A549 (cell line): ENCODE results near the gene ZNF213.

Experiments used
- BHLHE40 ChIP-seq: IDR thresholded peaks from 2 replicates; pipeline ENCODE4 v1.6.1; 2012; ENCODE audit warnings: low read depth, low read length, inconsistent platforms
- EP300 ChIP-seq, 2 experiments: fragments of >200 bp; sonication (Bioruptor Twin); formaldehyde crosslinking; IDR thresholded peaks; 2 replicates in 1 of 2; 3 replicates in 1 of 2; pipeline ENCODE4 v1.6.1; 2016 to 2017
- HOXB5 ChIP-seq: fragments of 250-450 bp; sonication (Bioruptor Pico); IDR thresholded peaks from 2 replicates; pipeline ENCODE4 v1.5.0; 2020; ENCODE audit warnings: mild to moderate bottlenecking, moderate library complexity
- JUN ChIP-seq, 2 experiments: fragments of >200 bp; sonication (Bioruptor Twin); formaldehyde crosslinking; IDR thresholded peaks; 2 replicates in 1 of 2; 3 replicates in 1 of 2; pipeline ENCODE4 v1.6.1; 2016 to 2017
- MAX ChIP-seq: IDR thresholded peaks from 2 replicates; pipeline ENCODE4 v1.6.1; 2012
- POLR2A ChIP-seq: IDR thresholded peaks from 2 replicates; pipeline ENCODE4 v1.6.1; 2012; ENCODE audit warnings: mild to moderate bottlenecking, low read length
- RAD21 ChIP-seq, 2 experiments: fragments of >200 bp in 1 of 2; sonication (Bioruptor Twin) in 1 of 2; formaldehyde crosslinking in 1 of 2; IDR thresholded peaks in 1 of 2; conservative IDR thresholded peaks in 1 of 2; 2 replicates in 1 of 2; 3 replicates in 1 of 2; pipeline ENCODE4 v1.6.1; 2012 to 2018; ENCODE audit warnings: inconsistent platforms in 1 of 2
- RCOR1 ChIP-seq: fragments of 150-350 bp; IDR thresholded peaks from 2 replicates; pipeline ENCODE4 v1.6.1; 2014; ENCODE audit warnings: antibody characterized with exemption, low read length, low read depth
- TF ChIP-seq, protein P1 (sequence below): fragments of >200 bp; sonication (Bioruptor Twin); formaldehyde crosslinking; IDR thresholded peaks from 3 replicates; pipeline ENCODE4 v1.5.1; 2016

- TF ChIP-seq, protein P1, sequence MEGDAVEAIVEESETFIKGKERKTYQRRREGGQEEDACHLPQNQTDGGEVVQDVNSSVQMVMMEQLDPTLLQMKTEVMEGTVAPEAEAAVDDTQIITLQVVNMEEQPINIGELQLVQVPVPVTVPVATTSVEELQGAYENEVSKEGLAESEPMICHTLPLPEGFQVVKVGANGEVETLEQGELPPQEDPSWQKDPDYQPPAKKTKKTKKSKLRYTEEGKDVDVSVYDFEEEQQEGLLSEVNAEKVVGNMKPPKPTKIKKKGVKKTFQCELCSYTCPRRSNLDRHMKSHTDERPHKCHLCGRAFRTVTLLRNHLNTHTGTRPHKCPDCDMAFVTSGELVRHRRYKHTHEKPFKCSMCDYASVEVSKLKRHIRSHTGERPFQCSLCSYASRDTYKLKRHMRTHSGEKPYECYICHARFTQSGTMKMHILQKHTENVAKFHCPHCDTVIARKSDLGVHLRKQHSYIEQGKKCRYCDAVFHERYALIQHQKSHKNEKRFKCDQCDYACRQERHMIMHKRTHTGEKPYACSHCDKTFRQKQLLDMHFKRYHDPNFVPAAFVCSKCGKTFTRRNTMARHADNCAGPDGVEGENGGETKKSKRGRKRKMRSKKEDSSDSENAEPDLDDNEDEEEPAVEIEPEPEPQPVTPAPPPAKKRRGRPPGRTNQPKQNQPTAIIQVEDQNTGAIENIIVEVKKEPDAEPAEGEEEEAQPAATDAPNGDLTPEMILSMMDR, result no peak
- no peak for TF ChIP-seq POLR2A
- no peak for TF ChIP-seq EP300 (IDR thresholded peaks at IDR 0.05)
- no peak for TF ChIP-seq RCOR1
- no peak for TF ChIP-seq BHLHE40
- TF ChIP-seq MAX, result no peak
- no peak for TF ChIP-seq HOXB5 (CRISPR knock-in tag)
- TF ChIP-seq RAD21 (conservative IDR thresholded peaks at IDR 0.05 in 1 of 2, IDR thresholded peaks at IDR 0.05 in 1 of 2), result no peak
- no peak for TF ChIP-seq JUN (IDR thresholded peaks at IDR 0.05)
Observed at GRCh38 chr16:3089717-3090592, 44.9 kb upstream of the ZNF213 start.
